Measurements from ENCODE around the gene SPAG9.

- TF ChIP-seq POLR2AphosphoS5 (IDR thresholded peaks at IDR 0.05; ENCODE audit: borderline replicate concordance, low read depth, low read length) (no peak), EZH2 (IDR thresholded peaks at IDR 0.05) (no peak), FOXP2 (optimal IDR thresholded peaks at IDR 0.05; ENCODE audit: control extremely low read depth, extremely low read length, insufficient read depth) (no peak)
These were observed 194.1 kb downstream of the SPAG9 start for GRCh38 chr17:50926523-50926922.
